Right renal pelvis (tissue), 4 donors: ENCODE results near the gene MAP4K3. TPM values are rescaled to one million over a fixed set of nuclear protein-coding genes. Genes with fewer than 3 reads are reported as not detected.
A peak's percentile ranks its signal among the peaks of the same experiment; 100 is the strongest.
"Not testable (repeated sequence)": the region's sequence is repeated elsewhere in the genome, so short reads cannot be mapped to it uniquely, and the experiment has no call there.

Experiments
- DNase-seq, 4 donors: peaks; one replicate each; pipeline ENCODE4 v3.0.0-alpha.2; 2013; ENCODE audit warnings: low read depth in 4 of 4, low spot score in 3 of 4, missing footprints in 1 of 4
- polyA plus RNA-seq, 4 donors: library from polyadenylated mRNA; unstranded; fragments of 120-200 nt; gene quantifications; one replicate each; pipeline ENCODE4 v1.2.1, GENCODE V29; 2013; ENCODE audit not compliant: insufficient read length in 4 of 4

The MAP4K3 gene
- polyA plus RNA-seq, 4 donors = 59.9 to 96.7 (median 78.7) TPM

DNA sequence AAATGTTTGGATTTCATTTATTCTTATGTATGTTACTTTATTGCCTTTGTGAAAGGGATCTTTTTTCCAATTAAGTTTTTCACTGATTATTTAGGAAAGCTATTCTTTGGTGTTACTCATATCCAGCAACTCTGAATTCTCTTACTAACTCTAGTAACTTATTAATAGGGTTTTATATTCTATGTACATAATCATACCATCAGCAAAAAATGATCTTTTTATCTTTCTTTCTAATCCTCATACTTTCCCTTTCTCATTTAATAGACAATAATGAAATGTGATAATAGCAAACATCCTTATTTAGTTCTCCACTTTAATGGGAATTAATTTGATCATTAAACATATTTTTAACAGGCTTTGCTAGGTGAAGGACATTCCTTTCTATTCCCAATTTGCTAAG is 181.0 kb downstream of the MAP4K3 start:
- no peak for DNase-seq

GRCh38 chr2:39252888-39253518 is 184.1 kb downstream of the MAP4K3 start:
- no peak for DNase-seq

- no peak for DNase-seq
Measured at GRCh38 chr2:39247512-39248043, 189.5 kb downstream of the MAP4K3 start.

DNA sequence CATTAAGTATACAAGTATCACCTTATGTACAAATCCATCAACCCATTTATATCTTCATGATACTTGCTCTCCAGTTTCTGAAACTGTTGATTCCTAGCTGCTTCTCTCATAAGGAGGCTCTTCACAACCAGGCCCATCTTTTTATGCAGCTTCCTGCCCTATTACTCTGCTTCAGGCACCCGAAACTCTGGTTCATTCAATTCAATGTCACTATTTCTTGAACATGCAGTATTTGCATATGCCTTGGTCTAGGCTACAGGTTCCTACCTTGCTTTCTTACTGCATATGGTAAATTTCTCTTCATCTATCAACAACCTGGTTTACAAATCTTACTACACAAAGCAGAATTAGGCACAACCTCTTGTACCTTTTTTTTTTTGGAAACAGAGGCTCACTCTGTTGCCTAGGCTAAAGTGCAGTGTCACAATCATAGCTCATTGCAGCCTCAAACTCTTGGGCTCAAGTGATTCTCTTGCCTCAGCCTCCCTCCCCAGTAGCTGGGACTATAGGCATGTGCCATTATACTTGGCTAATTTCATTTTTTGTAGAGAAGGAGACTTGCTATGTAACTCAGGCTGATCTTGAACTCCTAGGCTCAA is 190.6 kb downstream of the MAP4K3 start:
- DNase-seq = no peak

GRCh38 chr2:39244963-39245625 is 192.0 kb downstream of the MAP4K3 start:
- DNase-seq = not testable (repeated sequence)

DNA sequence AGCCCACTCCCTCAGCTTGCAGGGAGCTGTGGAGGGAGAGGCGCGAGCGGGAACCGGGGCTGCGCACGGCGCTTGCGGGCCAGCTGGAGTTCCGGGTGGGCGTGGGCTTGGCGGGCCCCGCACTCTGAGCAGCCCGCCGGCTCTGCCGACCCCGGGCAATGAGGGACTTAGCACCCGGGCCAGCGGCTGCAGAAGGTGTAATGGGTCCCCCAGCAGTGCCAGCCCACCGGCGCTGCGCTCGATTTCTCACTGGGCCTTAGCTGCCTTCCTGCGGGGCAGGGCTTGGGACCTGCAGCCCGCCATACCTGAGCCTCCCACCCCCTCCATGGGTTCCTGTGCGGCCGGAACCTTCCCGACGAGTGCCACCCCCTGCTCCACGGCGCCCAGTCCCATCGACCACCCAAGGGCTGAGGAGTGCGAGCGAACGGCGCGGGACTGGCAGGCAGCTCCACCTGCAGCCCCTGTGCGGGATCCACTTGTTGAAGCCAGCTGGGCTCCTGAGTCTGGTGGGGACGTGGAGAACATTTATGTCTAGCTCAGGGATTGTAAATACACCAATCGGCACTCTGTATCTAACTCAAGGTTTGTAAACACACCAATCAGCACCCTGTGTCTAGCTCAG is 192.7 kb downstream of the MAP4K3 start:
- DNase-seq = not testable (repeated sequence)

DNA sequence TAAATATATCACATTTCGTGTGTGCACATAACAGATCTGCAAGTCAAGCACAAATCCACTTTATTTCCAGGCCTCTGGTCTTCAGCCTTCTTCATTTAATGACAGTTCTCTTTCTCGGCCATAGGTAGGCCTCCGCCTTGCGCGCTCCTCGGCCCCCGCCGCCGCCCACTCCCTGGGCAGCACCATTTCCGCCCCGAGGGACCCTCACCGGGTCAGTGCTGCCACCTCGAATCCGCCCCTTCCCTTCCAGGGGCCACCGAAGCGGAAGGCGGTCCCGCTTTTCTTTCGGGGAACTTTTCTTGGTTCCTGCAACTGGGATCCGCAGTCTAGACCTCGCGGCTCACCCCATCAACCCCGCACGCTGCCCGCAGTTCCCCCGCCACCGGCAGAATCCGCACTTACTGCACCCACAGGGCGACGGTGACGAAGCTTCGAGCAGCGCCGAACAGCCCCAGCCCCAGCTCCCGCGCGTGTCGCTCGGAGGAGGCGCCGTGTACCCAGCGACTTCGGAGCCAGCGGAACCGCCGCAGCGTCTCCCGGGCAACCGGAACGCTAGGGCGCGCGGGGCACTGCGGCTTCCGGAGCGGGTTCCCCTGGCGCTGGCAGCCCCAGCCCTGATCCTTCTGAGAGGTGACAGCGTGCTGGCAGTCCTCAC is 193.5 kb downstream of the MAP4K3 start, which contains the start of gene CDKL4:
Gene CDKL4 (minus strand): TSS at position 502 of the 655 bp plus-strand sequence.
- no peak for DNase-seq

DNA sequence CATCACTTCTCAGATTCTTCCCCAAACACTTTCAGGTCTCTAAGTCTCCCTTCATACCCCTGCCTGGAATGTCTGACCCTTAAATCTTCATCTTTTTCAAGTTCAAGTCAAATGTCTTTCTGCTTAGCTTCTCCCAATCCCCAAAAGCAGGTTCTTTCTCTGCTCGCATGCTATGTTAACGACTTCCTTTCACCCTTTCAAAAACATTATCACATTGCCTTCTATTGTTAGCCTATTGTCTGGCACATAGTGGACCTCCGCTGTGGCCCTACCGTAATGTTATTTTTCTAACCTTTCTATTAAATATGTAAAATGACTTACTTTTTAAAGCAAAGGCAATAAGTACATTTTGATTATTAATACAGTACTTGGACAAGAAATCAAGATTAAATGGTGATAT is 195.5 kb downstream of the MAP4K3 start:
- no peak for DNase-seq

- DNase-seq = no peak
Measured at GRCh38 chr2:39240758-39241157, 196.3 kb downstream of the MAP4K3 start.

DNA sequence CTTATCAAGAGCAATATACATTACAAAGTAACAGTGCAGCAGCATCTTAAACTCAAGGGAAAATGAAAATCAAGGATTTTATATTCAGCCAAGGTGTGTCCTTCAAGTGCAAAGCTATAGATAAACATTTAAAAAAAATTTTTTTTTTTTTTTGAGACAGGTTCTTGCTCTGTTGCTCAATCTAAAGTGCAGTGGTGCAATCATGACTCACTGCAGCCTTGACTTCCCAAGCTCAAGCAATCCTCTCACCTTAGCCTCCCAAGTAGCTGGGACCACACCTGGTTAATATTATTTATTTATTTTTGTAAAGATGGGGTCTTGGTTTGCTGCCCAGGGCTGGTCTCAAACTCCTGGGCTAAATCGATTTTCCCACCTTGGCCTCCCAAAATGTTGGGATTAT is 202.3 kb downstream of the MAP4K3 start:
- DNase-seq = no peak

- no peak for DNase-seq
Measured at GRCh38 chr2:39232141-39232540, 204.9 kb downstream of the MAP4K3 start.

- peak in 1 of 4 donors; percentile 3 for DNase-seq
Measured at GRCh38 chr2:39228413-39229209, 208.5 kb downstream of the MAP4K3 start.

- peak; percentile 56 to 61 (median 59) for DNase-seq
Measured at GRCh38 chr2:39227628-39228412, 209.3 kb downstream of the MAP4K3 start.

DNA sequence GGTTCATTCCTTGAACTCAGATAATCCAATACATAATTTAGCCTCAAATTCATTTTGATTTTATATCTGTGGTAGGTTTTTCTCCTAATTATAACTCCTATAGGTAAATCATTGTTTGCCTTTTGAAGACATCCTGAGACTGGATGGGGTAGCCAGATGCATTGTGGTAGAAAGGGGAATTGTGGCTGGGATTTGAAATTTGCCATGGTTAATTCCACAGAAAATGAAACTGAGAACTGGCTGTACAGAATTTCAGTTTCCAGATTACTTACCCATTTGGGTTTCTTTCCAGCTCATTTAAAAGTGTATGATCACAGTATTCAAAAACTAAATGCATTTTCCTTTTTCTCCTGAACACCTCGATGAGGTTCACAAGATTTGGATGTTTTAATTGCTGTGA is 211.5 kb downstream of the MAP4K3 start:
- no peak for DNase-seq

- no peak for DNase-seq
Measured at GRCh38 chr2:39223909-39224308, 213.2 kb downstream of the MAP4K3 start.

- DNase-seq = no peak
Measured at GRCh38 chr2:39221459-39221858, 215.6 kb downstream of the MAP4K3 start.

- DNase-seq = no peak
Measured at GRCh38 chr2:39220136-39220535, 216.9 kb downstream of the MAP4K3 start.

GRCh38 chr2:39218391-39218790 is 218.7 kb downstream of the MAP4K3 start:
- DNase-seq = no peak

GRCh38 chr2:39217192-39217550 is 219.9 kb downstream of the MAP4K3 start:
- DNase-seq = no peak
